Forelimb muscle (tissue), 1 donor: Measurements from ENCODE around the gene GFRAL. TPM values are rescaled to one million over a fixed set of nuclear protein-coding genes. Genes with fewer than 3 reads are reported as not detected.
"Not testable (repeated sequence)": the region's sequence is repeated elsewhere in the genome, so short reads cannot be mapped to it uniquely, and the experiment has no call there.

ENCODE experiments used
- DNase-seq: peaks from one replicate; pipeline ENCODE4 v3.0.0-alpha.2; 2013; ENCODE audit warnings: low read depth
- polyA plus RNA-seq: library from polyadenylated mRNA; unstranded; fragments of 120-200 nt; gene quantifications from one replicate; pipeline ENCODE4 v1.2.1, GENCODE V29; 2013; ENCODE audit not compliant: insufficient read length

GFRAL gene, protein sequence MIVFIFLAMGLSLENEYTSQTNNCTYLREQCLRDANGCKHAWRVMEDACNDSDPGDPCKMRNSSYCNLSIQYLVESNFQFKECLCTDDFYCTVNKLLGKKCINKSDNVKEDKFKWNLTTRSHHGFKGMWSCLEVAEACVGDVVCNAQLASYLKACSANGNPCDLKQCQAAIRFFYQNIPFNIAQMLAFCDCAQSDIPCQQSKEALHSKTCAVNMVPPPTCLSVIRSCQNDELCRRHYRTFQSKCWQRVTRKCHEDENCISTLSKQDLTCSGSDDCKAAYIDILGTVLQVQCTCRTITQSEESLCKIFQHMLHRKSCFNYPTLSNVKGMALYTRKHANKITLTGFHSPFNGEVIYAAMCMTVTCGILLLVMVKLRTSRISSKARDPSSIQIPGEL
- polyA plus RNA-seq, result not detected

DNA sequence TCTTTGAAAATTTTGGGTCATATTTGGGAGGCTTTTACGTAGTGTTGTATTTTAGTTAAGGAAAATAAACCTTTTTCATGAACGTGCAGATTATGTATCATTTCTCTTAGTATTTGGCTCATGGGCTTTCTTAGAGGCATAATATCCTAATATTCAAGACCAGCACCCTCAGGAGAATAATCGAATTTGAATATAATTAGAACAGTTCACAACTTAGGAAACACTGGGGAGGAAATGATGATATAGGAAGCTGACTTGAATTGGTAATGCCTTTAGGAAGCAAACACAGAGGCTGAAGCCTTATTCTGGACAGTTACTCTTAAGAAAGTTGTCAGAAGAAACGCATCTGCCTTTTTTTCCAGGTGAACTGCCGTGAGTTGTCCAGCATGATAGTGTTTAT lies at the start of gene GFRAL:
Gene GFRAL, plus strand, starts transcription at position 301 of the 400 bp plus-strand sequence. Its CDS starts 86 bp downstream, at position 387.
- no peak for DNase-seq

DNA sequence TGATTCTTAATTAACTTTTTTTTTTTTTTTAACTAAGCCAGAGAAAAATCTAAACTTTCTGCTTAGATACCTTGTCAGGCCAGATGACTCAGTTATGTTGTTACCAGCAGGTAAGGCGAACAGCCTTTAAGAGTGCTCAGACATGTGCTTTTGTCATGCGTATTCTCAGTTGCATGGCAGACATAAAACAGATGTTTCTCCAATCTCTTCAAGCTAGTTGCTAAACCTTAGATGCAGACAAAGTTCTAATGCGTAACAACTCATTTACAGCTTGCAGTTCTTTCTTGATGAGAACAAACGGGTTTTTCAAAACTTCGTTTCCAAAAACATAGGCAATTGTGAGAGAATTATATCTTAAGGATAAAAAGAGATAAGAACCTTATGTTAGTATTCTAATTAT lies 49.6 kb upstream of the GFRAL start:
- DNase-seq, result no peak

DNA sequence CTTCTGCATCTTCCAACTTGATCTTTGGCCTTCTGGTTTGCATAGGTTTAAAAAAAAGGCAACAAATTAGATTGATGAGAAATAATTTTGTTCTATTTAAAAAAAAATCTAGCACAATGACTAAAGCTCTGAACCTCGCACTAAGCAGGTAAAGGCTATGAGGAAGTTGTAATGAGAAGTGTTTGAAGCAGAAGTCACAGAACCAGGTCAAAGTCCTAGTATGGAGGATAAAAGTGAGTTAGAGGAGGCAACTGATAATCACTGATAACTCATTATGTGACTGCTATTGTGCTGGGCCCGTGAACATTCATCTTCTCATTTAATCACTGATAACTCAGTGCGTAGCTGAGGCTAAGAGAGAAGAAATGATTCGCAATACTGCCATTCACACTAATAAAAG lies 46.1 kb upstream of the GFRAL start:
- no peak for DNase-seq

DNA sequence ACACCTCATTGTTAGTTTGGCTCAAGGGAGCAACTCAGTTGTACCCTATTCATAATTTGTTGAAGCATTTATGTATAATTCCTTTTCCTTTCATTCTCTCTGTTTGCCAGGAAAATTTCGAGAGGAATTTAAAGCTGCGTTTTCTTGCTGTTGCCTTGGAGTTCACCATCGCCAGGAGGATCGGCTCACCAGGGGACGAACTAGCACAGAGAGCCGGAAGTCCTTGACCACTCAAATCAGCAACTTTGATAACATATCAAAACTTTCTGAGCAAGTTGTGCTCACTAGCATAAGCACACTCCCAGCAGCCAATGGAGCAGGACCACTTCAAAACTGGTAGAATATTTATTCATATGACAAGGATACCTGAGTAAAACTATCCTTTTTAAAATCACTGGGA lies 45.2 kb upstream of the GFRAL start:
- DNase-seq, result no peak

DNA sequence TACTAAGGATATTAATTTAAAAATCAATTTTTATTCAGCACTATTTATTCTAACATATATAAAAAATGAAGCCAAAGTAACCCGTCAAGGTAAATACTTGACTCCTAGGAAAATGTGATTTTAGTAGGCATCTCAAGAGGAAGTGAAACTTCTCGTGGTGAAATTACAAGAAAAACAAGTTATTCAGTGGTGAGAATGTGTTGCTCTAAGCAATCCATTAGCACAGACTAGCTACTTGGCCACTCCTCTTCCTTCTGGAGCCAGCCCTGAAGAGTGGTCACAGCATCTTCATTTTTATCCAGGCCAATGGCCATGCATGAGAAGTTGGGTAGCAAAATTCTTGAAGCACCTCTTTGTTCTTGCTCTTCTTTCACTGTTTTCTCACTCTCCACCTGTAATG lies 40.4 kb upstream of the GFRAL start:
- no peak for DNase-seq

DNA sequence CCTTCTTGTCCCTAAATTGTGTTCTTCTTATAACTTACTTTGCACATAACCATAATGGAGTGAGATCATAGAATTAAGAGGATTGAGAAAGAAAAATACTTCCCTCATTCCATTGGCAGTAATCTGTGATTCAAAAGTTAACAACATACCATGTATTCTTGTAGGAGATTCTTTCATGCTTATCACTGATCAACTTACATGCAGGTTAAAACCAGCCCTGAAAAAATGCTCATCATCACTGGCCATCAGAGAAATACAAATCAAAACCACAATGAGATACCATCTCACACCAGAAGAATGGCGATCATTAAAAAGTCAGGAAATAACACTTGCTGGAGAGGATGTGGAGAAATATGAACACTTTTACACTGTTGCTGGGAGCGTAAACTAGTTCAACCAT lies 36.5 kb upstream of the GFRAL start:
- DNase-seq, result no peak

DNA sequence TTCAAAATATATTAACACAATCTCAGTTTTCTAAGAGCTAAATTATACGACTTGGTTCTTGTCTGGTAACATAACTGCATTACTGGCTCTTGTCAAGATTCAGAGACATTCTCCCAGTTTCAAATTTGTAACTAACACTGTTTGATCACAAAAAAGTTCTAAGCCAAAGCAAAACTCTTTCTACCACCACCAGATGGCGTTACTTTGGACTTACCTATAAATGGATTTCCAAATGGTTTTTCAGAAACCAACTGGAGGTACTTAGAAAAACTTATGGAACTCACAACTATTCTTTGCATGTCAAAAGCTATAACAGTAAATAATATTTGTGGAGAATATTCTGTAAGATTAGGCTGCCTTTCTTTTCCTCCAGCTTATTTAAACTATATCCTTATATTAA lies 34.2 kb upstream of the GFRAL start:
- no peak for DNase-seq

DNA sequence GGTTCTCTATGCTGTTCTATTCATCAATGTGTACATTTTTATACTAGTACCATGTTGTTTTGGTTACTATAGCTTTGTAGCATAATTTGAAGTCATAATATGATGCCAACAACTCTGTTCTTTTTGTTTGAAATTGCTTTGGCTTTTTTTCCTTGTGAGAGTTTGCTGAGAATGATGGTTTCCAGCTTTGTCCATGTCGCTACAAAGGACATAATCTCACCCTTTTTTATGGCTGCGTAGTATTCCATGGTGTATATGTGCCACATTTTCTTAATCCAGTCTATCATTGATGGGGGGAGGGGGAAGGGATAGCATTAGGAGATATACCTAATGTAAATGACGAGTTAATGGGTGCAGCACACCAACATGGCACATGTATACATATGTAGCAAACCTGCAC lies 30.1 kb upstream of the GFRAL start:
- DNase-seq, result not testable (repeated sequence)

DNA sequence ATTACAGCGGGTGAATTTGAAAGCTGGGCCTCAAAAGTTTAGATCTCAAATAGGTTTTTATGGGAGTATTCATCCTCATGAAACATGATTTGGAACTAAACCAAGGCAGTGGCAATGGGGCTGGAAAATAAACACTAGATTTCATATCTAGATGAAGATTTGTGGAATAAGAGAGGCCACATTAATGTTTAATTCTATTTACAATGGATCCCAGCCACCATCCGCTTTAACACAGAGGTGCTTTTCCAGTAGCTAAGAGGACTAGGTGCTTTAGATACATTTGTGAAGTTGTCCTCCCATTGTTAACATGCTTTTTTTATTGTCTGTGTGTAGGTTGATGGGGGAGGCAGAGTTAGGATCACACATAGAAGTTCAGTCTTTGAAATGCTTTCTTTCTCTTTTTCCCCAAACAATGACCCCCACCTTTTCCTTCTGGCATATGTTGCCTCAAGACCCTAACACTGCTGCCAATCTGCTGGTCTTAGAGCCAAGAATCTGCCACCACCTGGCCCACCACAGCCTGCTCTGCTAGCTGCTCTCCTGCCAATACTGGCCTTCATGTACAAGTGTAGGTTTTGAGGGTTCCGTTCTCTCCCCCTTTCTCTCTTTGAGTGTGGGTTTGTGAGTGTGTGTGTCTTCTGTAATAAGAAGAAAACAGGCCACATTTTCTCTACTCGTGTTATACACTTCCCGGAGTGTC lies 27.8 kb upstream of the GFRAL start:
- no peak for DNase-seq

DNA sequence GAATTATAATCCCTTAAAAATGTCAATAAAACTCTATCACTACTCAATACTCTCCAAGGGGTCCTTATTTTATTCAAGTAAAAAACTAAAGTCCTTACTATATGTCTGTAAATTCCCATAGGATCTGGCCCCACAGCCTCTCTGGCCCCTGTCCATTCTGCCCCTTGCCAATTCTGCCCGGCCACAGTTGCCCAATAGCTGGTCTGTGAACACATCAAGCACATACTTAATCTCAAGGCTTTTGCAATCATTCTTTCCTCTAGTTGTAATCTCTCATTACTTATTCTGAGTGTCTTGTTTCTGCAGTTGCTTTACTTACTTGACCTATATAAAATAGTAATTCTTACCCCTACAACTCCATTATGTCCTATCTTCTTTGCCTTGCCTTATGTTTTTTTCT lies 22.5 kb upstream of the GFRAL start:
- DNase-seq, result no peak

DNA sequence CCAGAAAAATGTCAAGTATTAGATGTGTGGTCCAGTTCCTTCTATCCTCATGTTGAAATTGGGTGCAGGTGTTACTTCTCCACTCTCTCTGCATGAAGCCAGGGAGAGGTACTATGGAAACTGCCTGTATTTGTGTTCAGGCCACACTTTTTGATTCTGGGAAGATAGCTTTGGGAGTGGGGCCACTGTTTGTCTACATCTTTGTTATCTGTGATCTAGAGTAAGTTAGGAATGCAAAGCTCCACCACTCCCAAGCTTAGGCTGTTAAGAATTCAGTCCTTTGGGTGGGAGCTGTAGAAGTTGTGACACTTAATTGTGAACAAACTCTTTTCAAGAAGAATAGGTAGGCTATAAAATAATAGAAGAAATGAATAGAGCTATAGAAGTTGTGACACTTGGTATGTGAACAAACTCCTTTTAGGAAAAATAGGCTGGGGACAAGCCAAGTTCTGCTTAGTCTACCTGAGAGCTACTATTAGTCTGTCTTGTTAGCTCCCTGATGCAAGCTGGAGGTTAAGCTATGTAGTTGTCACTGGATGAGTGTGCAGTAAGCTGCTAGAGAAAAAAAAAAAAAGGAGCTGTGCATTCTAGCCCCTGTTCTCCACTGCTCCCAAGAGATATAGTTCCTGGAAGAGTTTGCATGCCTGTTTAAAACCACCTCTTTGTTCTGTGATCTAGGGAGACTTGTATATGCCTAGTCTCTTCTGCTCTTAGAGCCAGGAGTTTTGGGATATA lies 7.1 kb upstream of the GFRAL start:
- DNase-seq, result no peak

DNA sequence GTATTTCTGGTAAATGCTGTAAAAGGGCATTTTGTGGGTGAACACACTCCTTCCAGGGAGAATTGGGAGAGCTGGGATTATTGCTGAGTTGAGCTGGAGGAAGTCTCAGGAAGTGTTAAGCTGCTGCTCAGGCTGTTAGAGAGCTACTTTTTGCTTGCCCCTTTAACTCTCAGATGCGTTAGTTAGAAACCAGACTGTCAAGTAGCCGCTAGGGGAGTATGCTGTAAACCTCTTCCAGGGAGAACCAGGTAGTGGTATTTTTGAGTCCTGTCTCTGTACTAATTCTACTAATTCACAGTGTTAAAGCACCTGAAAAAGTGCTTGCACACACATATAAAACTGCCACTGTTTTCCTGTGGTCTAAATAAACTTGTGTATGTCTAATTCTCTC lies 6.6 kb upstream of the GFRAL start:
- no peak for DNase-seq

DNA sequence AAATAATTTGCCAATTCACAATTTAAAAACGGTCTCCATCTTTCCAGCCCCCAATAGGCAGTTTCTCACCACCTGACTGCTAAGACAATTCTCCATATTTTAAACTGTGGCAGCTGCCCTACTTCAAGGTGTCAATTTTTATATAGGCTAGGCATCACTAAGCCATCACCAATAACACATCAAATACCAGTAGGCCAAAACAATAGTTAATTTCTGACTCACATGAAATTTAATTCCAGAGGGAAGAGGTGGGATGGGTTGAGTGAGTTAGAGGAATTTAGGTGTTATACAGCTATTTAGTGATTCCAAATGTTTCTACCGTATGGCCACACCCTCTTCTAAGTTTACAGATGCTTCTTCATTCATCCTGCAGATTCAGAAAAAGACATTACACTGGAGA lies 49.9 kb downstream of the GFRAL start:
- DNase-seq, result no peak

DNA sequence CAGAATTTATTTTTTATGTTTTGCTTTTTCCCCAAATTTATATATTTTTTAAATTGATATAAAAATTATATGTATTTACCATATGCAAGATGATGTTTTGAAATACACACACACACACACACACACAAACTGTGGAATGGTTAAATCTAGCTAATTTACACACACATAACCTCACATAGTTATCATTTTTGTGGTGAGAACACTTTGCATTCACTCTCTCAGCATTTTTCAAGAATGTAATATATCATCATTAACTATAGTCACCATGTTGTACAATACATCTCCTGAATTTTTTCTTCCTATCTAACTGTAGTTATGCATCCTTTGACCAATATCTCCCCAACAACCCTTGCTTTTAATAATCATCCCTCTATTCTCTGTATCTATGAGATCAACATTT lies 52.2 kb downstream of the GFRAL start:
- DNase-seq, result no peak

DNA sequence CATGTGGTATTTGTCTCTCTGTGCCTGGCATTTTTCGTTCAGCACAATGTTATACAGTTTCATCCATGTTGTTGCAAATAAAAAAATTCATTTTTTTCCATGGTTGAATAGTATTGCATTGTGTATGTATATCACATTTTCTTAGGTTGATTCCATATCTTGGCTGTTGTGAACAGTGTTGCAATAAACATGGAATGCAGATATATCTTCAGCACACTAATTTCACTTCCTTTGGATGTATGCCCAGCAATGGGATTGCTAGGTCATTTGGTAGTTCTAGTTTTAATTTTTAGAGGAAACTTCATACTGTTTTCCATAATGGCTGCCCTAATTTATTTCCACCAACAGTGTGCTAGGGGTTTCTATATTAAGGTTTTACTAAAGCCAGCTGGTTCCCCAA lies 52.6 kb downstream of the GFRAL start:
- DNase-seq, result no peak

DNA sequence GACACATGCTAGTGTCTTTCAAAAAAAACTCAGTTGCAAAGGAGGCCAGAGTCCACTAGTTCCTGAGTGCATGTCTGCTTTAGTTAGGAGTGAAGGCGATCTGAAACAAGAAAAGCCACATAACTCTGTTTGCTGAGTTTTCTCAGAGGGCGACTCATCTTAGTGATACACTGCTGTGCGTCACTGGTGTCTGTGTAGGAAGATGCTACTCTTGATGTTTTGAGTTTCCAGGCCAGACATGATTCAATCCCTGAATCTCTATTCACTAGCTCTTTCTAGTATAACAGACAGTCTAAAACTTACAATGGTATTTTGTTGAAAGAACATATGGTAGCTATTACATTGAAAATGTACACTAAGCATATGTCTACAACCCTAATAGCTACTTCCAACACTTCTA lies 60.9 kb downstream of the GFRAL start:
- peak; percentile 20 for DNase-seq

DNA sequence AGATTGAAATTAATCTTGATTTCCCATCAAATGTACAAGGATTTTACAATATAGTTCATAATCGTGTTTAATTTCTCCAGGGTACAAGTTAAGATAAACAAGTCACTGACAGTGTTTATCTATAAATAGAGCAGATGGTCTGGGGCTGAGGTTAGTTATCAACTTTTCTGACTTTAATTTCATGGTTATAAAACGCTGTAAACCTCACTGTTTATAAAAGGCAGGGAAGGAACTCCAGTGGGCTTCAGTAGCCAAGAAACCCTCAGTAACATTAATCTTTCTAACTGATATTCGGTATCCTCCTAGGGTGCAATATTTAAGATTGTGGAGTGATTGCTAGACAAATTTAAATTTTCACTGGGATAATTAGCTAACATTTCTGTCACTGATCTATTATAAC lies 68.6 kb downstream of the GFRAL start:
- no peak for DNase-seq

DNA sequence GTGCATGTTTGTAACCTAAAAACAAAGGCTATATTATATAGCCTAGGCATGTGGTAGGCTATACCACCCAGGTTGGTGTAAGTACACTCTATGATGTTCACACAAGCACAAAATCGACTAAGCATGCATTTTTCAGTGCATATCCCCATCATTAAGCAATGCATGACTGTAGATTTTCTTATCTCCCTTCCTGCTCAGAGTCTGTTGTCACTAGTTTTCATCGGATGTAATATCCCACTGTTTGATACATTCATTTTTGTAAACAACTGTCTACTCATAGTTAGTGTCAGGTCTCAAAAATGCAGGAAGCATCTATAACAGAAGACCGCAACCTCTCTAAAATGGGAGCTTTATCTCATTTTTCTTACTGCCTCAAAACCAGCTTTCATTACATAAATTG lies 70.7 kb downstream of the GFRAL start:
- DNase-seq, result no peak

DNA sequence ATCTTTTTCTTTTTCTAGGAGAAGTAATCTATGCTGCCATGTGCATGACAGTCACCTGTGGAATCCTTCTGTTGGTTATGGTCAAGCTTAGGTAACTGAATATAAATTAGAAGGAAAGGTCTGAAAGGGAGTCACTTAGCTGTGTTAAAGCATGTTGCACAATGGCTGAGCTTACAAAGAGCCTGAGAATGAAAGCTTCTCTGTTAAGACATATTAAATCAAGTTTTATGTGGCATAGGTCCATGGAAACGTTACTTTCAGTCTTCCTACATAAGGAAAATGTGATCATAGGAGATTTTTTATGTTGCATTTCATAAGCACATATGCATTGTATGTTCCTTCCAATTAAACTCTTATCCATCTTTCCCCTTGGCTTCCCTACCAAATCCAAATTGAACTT lies 72.1 kb downstream of the GFRAL start:
- no peak for DNase-seq

DNA sequence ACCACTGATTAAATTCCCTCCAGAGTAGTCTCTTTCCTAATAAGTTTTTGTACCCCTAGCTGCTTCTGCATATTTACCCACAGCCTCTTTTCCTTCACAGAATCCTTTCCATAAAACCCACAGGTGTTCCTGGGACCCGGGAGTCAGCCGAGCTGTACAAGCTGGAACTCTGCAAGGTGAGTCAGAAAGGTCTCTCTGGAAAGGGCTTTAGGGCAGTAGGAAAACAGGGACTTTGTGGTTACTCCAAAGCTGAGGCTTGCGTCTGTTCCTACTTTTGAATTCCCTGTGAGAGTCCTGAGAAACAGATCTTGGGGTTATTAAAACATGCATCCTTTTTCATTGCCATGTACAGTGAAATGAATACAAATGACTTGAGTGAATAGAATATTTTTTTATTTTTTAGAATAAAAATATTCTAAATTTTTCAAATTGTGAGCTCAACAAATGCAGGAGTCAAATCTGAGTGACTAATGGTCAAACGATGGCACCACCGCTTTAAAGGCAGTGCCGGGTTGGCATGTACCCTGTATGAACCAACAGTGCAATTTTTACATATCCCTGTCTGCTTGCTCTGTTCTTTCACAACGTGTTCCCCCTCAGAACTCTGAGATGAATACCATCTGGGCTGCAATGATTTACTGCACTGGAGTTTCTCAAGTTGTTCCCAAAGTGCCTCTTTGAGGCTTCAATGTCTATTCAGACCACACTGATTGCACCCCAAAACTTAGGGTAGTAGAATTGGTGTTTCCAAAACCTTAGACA lies 78.4 kb downstream of the GFRAL start:
- no peak for DNase-seq

DNA sequence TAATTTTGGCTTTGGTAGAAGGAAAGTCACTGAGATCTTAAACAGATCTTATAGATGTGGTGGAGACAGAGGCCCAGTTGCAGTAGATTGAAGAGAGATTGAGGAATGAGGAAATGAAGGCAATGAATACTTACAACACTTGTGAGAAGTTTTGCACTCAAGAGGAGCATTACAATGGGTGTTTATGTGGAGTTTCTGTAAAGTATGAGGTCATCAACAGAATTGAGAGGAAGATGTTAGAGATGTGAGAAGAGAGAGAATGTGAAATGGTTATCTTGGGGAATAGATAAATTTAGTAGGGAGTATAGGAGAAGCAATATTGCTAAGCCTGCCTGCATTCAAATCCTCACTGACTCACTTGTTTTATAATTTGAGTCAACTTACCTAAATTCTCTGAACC lies 83.4 kb downstream of the GFRAL start:
- no peak for DNase-seq

DNA sequence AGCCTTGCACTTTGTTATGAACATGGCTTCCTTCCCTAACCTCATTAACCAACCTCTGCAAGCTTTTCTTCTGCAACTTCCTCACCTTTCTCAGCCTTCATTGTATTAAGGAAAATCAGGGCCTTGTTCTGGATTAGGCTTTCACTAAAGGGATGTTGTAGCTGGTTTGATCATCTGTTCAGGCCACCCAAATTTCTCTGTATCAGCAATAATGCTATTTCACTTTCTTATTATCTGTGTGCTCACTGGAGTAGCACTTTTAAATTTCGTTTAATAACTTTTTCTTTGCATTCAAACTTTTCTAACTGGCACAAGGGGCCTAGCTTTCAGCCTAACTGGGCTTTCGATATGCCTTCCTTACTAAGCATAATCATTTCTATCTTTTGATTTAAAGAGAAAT lies 96.7 kb downstream of the GFRAL start:
- DNase-seq, result no peak
